Gastrocnemius medialis (tissue), 4 donors: Measurements from ENCODE around the gene HERC2.
"Not testable (repeated sequence)": the region's sequence is repeated elsewhere in the genome, so short reads cannot be mapped to it uniquely, and the experiment has no call there.

Experiments used
- POLR2A ChIP-seq, 2 donors: fragments of 450-650 bp; IDR thresholded peaks; one replicate each; pipeline ENCODE4 v1.6.1; 2017; ENCODE audit warnings: antibody characterized with exemption in 2 of 2, mild to moderate bottlenecking in 2 of 2, moderate library complexity in 2 of 2
- TF ChIP-seq, protein P1 (sequence below), 5 experiments: fragments of 450-650 bp in 3 of 5; fragments of 200-600 bp in 2 of 5; sonication (generic) in 2 of 5; IDR thresholded peaks in 4 of 5; conservative IDR thresholded peaks in 1 of 5; 1 replicate in 4 of 5; 2 replicates in 1 of 5; pipeline ENCODE4 v1.5.1; 2016 to 2019; ENCODE audit warnings: antibody characterized with exemption in 5 of 5, mild to moderate bottlenecking in 3 of 5, moderate library complexity in 3 of 5

DNA sequence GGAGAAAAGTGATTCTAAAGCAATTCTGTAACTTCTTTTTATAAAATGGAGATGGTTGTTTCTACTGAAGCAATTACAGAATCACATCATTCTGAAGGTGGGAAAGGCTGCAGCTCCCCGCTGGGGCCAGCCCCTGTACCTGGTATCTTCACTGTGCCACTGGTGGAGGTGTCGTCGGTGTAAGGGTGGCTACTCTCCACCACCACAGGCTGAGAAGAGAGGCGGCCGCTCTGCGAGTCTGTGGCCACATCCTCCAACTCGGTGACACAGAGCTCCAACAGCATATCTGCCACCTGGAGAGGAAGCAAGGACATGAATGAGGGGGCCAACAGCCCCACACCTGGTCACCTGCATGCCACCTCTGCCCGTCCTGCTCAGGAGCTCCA lies 169.4 kb downstream of the HERC2 start:
- TF ChIP-seq, protein P1, sequence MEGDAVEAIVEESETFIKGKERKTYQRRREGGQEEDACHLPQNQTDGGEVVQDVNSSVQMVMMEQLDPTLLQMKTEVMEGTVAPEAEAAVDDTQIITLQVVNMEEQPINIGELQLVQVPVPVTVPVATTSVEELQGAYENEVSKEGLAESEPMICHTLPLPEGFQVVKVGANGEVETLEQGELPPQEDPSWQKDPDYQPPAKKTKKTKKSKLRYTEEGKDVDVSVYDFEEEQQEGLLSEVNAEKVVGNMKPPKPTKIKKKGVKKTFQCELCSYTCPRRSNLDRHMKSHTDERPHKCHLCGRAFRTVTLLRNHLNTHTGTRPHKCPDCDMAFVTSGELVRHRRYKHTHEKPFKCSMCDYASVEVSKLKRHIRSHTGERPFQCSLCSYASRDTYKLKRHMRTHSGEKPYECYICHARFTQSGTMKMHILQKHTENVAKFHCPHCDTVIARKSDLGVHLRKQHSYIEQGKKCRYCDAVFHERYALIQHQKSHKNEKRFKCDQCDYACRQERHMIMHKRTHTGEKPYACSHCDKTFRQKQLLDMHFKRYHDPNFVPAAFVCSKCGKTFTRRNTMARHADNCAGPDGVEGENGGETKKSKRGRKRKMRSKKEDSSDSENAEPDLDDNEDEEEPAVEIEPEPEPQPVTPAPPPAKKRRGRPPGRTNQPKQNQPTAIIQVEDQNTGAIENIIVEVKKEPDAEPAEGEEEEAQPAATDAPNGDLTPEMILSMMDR (IDR thresholded peaks at IDR 0.05 in 4 of 5, conservative IDR thresholded peaks at IDR 0.05 in 1 of 5) = not testable (repeated sequence)
- not testable (repeated sequence) for TF ChIP-seq POLR2A (IDR thresholded peaks at IDR 0.05)
